ENCODE measurements around the gene STON1.
"Not testable (repeated sequence)": the region's sequence is repeated elsewhere in the genome, so short reads cannot be mapped to it uniquely, and the experiment has no call there.

Gene STON1

DNA sequence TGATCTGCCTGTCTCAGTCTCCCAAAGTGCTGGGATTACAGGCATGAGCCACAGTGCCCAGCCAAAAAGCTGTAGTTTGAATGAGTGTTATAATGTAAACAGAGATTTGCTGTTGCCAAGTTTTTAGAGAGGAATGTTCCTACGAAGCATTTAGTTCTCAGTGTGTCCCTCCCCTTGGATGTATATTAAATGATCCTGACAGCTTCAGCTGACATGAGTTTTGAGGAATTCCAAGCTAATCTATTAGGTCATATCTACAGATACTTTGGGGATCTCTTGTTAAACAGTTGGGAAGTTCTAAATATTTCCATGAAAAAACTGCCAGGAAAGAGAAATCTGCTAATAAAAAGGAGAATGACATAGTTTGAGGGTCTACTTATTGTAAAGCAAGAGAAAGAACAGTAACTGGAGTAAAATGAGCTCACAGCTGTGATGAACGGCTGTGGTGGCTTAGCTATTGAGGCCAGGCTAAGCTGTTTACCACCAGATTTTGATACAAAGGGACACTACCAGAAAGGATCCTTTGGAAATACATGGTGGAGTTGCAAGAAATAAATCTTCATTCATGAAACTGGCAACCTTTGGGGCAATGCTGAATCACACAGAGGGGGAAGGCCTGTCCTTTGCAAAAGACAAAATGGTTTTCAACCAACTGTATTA is 2.6 kb upstream of the STON1 start:
- no peak for DNase-seq

DNA sequence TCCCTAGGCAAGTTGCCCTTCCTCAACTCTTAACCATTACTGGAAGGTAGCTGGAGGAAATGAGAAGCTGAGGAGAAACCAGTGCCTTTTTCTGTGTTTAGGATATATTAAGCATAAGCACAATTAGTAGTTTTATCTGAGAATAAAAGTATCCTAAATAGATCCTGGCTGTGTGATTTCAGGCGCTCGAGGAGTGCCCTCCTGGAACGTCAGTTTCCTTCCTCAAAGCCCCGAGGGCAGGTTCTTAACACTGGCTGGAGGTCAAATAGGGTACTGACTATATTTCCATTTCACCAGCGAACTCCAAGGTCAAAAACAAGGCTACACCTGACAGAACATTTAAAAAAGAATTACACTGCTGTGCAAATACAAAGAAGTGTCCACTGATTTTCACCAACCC is 1.5 kb upstream of the STON1 start:
- no peak for DNase-seq

DNA sequence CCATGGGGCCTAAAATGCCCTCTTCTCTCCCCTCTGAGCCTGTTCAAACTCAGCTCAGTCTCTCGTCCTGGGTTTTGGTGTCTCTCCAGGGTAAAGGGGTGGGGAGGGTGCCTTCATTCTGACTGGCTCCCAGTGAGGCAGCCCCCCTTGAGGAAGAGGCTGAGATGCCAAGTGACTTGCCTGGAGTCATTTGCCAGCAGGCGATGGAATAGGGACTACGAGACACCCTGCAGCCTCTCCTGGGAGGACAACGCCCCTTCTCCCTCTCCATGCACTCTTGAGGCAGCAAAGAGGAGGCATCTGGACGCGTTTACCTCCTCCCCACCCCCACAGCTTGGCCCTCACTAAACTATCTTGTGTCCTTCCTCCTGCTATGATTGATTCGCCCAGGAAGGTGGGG is 760 bp upstream of the STON1 start:
- no peak for DNase-seq

DNA sequence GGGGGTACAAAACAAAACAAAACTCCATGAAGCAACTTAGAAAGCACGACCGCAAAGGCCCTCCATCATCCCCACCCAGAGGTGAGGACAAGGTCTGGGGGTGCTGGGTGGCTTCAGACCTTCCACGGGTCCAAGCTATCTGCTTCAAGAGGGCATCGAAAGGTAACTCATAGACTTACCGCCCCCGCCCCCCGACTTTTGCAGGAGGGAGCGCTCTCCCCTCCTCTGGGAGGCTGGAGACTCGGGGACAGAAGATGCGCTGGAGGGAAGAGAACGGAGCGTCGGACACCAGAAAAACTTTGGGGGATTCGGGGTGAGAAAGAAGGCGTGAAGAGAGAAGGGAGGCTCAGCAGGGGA is 300 bp upstream of the STON1 start:
- DNase-seq: no peak

DNA sequence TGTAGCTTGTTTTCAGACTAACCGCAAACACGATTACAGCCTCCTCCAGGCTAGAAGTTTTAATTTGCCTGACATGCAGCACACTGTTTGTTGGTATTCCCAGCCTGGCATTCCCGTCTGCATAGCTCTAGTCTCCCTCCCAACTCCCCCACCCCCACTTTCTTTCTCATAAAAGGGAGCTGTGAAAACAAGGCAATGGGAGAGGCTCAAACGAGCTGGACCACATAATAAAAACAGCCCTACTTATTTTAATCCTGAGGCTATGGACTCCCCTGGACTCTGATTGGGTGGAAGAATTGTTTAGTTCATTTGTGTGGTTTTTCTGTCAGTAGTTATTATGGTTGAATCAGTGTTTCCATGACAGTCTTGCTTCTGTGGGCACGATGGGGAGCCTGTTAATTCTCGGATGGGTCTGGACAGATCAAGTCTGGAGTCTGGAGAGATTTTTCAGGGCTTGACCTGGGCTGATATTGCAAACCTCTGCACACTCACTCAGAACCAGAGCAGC is 1.2 kb downstream of the STON1 start:
- peak in 14 of 58 donors; percentile 3 to 36 (median 14) for DNase-seq

DNA sequence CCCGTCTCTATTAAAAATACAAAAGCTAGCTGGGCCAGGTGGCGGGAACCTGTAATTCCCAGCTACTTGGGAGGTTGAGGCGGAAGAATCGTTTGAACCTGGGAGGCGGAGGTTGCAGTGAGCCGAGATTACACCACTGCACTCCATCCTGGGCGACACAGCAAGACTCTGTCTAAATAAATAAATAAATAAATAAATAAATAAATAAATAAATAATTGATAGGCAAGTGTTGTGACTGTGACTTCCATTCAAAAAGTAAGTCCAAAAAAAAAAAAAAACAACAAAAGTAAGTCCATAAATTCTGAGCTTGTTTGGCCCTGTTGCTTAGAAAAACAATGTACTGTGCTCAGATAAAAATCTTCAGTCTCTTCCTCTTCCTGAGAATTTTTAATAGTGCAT is 2.2 kb downstream of the STON1 start:
- DNase-seq: no peak

DNA sequence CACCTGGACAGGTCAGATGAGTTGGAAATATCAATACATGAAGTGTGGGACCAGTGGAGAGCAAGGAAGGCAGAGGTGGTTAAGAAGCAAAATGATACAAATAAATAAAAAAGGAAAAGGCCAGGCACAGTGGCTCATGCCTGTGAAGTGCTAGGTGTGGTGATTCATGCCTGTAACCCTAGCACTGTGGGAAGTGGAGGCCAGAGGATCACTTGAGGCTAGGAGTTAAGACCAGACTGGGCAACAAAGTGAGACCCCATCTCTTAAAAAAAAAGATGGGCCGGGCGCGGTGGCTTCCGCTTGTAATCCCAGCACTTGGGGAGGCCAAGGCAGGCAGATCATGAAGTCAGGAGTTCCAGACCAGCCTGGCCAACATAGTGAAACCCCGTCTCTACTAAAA is 2.9 kb downstream of the STON1 start:
- DNase-seq: no peak

DNA sequence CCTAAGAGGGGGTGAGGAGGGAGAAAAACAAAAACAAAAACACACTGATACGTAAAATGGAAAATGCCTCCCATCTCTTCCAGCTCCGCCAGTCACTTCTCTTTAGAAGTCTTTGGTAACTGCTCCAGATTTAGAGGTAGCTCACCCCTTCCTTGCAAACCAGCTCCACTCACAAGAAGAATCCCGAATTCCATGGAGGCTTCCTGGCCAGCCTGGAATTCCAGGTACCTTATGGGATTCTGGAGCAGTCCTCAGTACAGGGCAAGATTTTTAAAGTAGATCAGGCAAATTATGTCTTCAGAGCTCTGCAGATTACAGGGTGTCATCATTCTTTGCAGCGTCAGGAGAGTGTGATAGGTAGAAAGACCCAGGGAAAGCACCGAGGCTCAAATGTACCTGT is 4.8 kb downstream of the STON1 start:
- DNase-seq: no peak

DNA sequence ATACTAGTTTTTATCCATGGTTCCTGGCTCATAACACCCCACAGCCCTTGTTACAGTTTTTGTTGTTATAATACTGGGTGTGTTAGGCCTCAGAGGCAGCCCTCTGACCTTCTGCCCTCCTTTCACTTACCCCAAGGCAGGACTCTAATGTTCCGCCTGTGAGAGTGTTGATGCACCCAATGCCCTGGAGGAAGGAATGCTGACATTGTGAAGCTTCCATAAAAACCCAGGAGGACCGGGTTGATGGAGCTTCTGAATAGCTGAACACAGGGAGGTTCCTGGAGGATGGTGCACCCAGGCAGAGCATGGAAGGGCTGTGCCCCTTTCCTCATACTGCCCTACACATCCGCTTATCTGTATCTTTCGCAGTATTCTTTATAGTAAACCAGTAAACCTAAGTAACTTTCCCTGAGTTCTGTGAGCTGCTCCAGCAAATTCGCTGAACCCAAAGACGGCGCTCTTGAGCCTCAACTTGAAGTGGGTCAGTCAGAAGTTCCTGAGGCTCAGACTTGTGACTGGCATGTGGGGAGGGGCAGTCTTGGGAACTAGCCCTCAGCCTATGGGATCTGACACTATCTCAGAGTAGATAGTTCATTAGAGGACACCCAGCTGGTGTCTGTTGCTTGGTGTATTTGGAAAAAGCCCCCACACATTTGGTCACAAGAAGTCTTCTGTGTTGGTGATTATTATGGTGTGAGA is 10.4 kb downstream of the STON1 start:
- DNase-seq: no peak

DNA sequence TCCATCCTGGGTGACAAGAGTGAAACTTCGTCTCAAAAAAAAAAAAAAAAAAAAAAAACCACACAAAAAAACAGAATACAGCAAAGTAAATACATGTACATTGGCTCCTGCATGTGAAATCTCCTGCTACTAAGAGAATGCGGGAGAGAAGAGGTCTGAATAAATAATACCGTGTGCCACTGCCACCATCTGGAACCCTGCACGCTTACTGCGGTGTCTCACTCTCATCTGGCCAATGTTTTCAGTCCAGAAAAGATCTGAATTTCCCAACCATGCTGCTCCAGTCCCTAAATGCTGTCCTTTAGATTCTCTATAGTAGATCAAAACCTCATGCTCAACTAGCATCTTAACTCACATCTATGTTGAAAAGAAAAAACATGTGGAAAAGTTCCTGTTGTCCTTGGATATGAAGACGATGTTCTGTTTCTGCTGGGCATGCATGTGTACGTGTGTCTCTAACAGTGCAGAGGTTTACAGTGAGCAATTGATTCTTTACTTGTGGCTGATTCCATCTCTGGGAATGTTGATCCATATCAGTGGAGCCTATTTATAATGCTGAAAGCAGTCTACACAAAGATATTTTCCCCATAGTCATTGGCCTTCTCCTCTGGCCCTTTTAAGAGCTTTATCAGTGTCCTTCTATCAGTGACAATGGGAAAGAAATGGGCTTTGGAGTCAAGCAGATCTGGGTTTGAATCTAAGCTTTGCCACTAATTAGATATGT is 11.9 kb downstream of the STON1 start:
- no peak for DNase-seq

DNA sequence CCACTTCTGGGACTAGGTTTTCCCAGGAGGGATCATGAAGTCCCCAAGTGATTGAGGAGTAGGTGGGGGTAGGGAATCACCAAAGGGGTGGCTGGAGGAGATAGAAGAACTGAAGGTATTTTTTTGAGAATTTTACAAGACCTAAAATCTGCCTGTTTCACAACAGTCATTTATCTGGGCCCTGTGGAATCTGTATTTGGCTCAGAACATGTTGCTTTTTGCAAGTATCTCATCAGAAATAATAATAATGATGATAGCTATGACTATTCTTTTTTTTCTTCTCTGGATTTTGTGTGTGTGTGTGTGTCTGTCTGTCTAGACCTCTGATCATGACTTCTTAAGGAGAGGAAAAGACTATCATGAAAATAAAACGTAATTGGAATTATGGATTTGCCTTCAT is 13.9 kb downstream of the STON1 start:
- DNase-seq: no peak

DNA sequence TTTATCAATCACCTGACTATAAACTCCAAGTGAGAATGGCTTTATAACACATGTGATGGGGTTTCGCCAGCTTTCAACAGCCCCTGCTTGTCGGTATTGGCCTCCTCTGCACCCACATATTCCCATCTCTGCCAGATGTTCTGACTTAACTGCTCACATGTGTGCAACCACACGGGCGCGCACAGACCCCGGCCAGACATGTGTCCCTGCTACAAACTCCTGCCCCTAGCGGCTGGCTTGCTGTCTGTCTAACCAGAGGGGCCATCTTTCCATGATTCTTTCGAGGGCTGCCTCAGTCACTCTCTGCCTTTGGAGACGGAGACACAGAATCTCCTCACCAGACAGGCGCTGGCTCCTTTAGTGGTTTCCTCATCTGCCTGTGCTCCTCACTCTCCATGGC is 15.3 kb downstream of the STON1 start:
- DNase-seq: no peak

DNA sequence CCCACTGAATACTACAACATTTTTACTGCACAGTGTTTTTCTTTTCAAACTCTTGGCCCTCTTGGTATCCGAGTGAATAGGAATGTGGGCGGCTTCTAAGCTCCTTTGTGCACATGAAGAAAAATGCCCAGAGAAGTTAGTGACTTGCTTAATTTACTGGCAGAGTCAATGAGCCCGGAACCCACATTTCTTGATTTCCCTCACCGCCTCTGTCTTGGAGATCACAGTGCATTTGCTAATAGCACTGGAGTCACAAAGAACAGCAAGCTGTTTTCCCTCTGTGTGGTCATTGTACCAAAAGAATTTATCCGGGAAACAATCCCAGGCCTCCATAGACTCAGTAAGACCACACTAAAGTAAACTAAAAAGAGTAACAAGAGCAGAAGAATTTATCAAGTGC is 18.9 kb downstream of the STON1 start:
- DNase-seq: peak in 18 of 58 donors; percentile 5 to 57 (median 36)

DNA sequence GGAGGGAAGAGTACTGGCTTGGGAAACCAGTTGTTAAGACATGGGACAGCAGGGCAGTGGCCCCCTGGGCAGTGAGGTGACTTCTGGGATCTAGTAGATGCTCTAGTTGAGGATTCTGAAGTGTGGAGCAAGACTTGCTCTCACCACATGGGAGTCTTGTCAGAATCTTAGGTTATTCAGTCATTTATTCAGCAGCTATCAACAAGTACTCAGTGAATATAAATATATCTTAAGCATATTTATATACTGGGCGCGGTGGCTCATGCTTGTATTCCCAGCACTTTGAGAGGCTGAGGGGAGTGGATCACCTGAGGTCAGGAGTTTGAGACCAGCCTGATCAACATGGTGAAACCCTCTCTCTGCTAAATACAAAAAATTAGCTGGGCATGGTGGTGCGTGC is 20.0 kb downstream of the STON1 start:
- no peak for DNase-seq

DNA sequence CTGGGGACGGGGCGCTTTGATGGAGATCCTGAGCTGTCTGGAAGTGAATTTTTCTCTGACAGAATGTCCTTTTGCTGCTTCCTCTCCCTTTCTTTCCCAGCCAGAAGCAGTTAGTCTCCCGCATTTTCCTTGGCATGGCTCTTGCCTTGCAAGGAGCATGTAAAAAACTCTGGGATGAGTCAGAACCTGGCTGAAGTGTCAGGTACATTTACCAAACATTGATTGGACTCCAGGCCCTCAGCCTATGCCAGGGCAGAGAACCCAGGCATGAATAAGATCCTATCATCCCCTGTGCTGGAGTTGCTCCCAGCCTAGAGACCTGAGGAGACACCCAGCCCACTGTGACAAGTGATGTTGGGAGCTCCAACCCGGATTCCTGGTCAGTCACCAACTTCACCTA is 21.6 kb downstream of the STON1 start:
- peak in 1 of 58 donors; percentile 5 for DNase-seq

DNA sequence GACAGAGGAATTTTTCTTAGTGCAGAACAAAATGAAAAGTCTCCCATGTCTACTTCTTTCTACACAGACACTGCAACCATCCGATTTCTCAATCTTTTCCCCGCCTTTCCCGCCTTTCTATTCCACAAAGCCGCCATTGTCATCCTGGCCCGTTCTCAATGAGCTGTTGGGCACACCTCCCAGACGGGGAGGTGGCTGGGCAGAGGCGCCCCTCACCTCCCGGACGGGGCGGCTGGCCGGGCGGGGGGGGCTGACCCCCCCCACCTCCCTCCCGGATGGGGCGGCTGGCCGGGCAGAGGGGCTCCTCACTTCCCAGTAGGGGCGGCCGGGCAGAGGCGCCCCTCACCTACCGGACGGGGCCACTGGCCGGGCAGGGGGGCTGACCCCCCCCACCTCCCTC is 25.1 kb downstream of the STON1 start:
- not testable (repeated sequence) for DNase-seq

DNA sequence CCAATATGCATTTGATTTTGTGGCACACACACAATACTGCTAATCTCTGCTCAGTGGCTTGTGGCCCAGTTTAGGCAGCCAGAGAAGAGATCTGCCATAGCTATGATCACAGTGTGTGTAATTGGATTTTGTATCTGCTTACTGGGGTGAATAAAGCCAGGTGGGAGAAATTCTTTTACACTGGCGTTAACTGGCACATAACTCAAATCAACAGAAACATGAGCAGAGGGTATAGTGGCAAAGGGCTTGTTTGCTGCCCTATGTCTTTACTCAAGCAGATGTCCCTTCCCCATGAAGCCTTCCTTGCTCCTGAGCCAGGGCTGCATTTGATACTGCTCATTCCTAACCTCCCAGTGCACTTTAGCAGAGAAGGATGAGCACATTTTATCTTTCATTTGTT is 28.5 kb downstream of the STON1 start:
- DNase-seq: no peak

DNA sequence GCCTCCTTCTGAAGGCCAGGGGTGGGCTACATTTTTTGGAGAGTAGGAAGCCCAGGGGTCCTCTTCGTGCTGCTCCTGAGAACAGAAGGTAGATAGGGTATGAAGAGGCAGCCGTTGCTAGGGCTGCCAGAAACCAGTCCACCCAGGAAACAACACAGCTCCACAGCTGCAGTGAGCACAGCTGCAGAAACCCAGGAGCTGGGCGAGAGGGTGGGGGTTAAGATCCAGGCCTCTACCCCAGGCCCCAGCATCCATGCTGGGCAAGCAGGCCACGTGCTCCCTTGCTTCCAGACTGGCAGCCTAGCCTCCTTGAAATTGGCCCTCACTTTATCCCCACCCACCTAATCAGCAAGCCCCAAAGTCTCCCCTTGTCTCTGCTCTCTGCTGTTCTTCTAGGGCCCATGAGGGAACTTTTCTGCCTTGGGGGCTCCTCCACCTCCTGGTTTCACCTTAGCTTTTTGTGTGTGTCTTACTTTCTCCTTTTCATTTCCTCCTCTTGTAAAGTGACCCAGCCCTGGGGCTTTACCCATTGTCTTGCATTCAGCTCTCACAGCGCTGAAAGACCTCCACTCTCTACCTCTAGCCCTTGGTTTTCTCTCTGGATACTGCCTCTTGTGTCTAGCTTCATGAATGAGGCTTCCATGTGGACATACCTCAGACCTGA is 30.7 kb downstream of the STON1 start:
- DNase-seq: peak in 41 of 58 donors; percentile 4 to 66 (median 32)

DNA sequence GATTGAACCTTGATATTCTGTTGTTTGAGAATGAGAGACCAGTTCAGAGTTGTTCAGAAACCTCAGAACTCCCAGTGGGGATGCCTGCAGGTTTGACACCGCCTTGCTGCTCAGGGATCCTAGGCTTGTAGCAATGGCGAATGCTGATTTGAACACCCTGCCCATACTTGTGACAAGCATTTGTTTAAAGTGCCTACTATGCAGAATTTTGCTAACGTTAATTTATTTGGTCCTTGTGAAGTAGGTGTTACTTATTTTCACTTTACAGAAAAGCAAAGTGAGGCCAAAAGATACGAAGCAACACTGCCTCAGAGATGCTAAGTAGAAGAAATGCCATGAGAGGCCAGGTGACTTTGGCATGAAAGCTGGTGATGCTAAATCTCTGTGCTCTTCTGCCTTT is 32.3 kb downstream of the STON1 start:
- DNase-seq: no peak

DNA sequence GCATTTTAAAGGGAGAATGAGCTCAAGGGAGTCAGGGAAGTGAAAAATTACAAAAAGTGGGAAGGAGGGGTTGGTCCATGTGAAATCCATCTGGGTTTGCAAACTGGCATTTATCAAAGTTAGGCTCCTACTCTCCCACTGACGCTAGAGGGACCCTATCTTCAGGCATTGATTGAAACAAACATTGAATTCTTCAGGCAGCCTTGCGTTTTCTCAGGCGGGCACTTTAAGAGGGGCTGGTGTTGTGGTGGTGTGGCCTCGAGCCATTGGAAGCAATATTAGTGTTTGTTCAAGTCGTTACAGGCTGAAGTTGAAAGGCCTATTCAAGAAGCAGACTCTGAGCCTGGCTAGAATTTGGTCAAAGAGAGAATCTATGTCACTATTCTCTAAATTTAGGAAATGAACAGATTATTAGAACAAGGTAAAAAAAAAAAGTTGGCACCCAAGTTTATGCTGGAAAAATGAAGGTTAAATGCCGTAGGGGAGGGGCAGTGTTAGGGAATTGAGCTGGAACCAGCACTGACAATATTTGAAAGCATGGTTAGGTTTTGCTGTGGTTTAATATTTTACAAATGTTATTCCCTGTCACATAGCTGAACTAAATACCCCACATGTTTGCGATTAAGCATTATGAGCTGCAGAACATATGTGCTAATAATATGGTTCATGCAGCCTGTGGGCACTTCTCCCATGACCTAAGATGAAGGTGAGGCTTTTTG is 36.8 kb downstream of the STON1 start:
- peak in 8 of 58 donors; percentile 2 to 21 (median 6) for DNase-seq

DNA sequence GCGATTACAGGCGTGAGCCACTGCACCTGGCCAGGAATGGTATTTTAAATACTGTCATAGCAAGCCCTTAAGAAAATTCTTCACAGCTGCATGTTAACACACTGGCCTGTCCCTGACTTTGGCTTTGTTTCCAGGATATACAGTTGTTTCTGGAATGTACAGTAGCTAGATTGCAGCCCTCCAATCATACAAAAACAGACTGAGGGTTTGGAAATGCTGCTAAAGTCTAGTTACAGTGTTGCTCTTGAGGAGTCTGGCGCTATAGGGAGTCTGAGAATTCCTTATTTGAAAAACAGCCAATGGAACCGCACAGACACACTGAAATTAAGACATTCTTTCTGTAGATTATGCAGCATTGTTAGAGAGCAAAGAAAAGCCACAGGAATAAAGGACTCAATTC is 37.7 kb downstream of the STON1 start:
- no peak for DNase-seq

All from anterior cingulate cortex (tissue), 58 donors.